HL-60 (cell line): ENCODE results near the gene OSBPL10.

Experiments
- DNase-seq, 2 experiments: peaks; one replicate each; pipeline ENCODE4 v3.0.0-alpha.2; 2010 to 2020; ENCODE audit warnings: low read depth in 1 of 2, low spot score in 1 of 2
- H3K27ac ChIP-seq: fragments of 250-450 bp; sonication (Bioruptor Pico); replicated peaks from 2 replicates; pipeline ENCODE4 v1.5.1; 2020; ENCODE audit warnings: mild to moderate bottlenecking, moderate library complexity
- H3K27me3 ChIP-seq: fragments of 250-450 bp; sonication (Bioruptor Pico); 2 replicates; pipeline ENCODE4 v1.5.1; 2021; ENCODE audit warnings: mild to moderate bottlenecking, moderate library complexity; ENCODE audit not compliant: insufficient read depth, poor library complexity, severe bottlenecking
- H3K4me3 ChIP-seq: replicated peaks from 2 replicates; pipeline ENCODE4 v1.5.1; 2011; ENCODE audit warnings: mild to moderate bottlenecking, control low read depth, low read length; ENCODE audit not compliant: insufficient read depth
- CTCF ChIP-seq: IDR thresholded peaks from one replicate; pipeline ENCODE4 v1.5.1; 2011; ENCODE audit warnings: low read length, control low read depth, inconsistent platforms; ENCODE audit not compliant: insufficient read depth
- GABPA ChIP-seq: IDR thresholded peaks from 2 replicates; pipeline ENCODE4 v1.6.1; 2012; ENCODE audit warnings: low read depth
- POLR2AphosphoS5 ChIP-seq: IDR thresholded peaks from 2 replicates; pipeline ENCODE4 v1.6.1; 2012; ENCODE audit warnings: low read depth
- SPI1 ChIP-seq: IDR thresholded peaks from 2 replicates; pipeline ENCODE4 v1.6.1; 2012; ENCODE audit warnings: low read depth, mild to moderate bottlenecking, borderline replicate concordance
- TF ChIP-seq, protein P1 (sequence below): IDR thresholded peaks from 2 replicates; pipeline ENCODE4 v1.6.1; 2012; ENCODE audit warnings: low read depth; ENCODE audit not compliant: insufficient replicate concordance

The OSBPL10 gene

GRCh38 chr3:31800436-31800835 lies 180.6 kb downstream of the OSBPL10 start:
- H3K27ac ChIP-seq: no peak overlapping the region
- DNase-seq: no peak
- no peak overlapping the region for H3K4me3 ChIP-seq
- H3K27me3 ChIP-seq: no peaks in the 10 kb centered on the region
- TF ChIP-seq, protein P1, sequence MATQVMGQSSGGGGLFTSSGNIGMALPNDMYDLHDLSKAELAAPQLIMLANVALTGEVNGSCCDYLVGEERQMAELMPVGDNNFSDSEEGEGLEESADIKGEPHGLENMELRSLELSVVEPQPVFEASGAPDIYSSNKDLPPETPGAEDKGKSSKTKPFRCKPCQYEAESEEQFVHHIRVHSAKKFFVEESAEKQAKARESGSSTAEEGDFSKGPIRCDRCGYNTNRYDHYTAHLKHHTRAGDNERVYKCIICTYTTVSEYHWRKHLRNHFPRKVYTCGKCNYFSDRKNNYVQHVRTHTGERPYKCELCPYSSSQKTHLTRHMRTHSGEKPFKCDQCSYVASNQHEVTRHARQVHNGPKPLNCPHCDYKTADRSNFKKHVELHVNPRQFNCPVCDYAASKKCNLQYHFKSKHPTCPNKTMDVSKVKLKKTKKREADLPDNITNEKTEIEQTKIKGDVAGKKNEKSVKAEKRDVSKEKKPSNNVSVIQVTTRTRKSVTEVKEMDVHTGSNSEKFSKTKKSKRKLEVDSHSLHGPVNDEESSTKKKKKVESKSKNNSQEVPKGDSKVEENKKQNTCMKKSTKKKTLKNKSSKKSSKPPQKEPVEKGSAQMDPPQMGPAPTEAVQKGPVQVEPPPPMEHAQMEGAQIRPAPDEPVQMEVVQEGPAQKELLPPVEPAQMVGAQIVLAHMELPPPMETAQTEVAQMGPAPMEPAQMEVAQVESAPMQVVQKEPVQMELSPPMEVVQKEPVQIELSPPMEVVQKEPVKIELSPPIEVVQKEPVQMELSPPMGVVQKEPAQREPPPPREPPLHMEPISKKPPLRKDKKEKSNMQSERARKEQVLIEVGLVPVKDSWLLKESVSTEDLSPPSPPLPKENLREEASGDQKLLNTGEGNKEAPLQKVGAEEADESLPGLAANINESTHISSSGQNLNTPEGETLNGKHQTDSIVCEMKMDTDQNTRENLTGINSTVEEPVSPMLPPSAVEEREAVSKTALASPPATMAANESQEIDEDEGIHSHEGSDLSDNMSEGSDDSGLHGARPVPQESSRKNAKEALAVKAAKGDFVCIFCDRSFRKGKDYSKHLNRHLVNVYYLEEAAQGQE: no peak
- TF ChIP-seq CTCF (no peak), SPI1 (no peak), GABPA (no peak)

DNA sequence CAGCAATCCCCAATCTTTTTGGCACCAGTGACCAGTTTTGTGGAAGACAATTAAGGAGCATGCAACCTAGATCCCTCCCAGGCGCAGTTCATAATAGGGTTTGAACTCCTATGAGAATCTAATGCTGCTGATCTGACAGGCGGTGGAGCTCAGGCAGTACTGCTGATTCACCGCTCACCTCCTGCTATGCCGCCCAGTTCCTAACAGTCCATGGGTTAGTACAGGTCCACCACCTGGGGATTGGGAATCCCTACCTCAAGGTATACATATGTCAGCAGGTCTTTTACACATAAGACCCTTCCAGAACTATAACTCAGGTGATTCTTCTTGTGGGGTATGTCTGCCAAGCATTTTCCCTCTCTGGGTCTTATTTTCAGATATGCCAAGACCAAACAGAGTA lies 182.2 kb downstream of the OSBPL10 start:
- no peak for DNase-seq
- Histone ChIP-seq H3K4me3 (no peak overlapping the region), H3K27ac (no peak overlapping the region), H3K27me3 (no peaks in the 10 kb centered on the region)
- TF ChIP-seq SPI1 (no peak), GABPA (no peak), POLR2AphosphoS5 (no peak), CTCF (no peak)
- TF ChIP-seq, protein P1: no peak

GRCh38 chr3:31793821-31794220 lies 187.2 kb downstream of the OSBPL10 start:
- DNase-seq: no peak
- H3K27ac ChIP-seq: no peak overlapping the region
- TF ChIP-seq CTCF: no peak
- TF ChIP-seq, protein P1: no peak
- TF ChIP-seq POLR2AphosphoS5: no peak
- no peak for TF ChIP-seq SPI1
- no peak for TF ChIP-seq GABPA
- H3K4me3 ChIP-seq: no peak overlapping the region
- no peaks in the 10 kb centered on the region for H3K27me3 ChIP-seq
